HL-60 (cell line): ENCODE data around the gene CEP63.
A peak's percentile ranks its signal among the peaks of the same experiment; 100 is the strongest.

Experiments used
- DNase-seq, 2 experiments: peaks; one replicate each; pipeline ENCODE4 v3.0.0-alpha.2; 2010 to 2020; ENCODE audit warnings: low read depth in 1 of 2, low spot score in 1 of 2
- H3K27ac ChIP-seq: fragments of 250-450 bp; sonication (Bioruptor Pico); replicated peaks from 2 replicates; pipeline ENCODE4 v1.5.1; 2020; ENCODE audit warnings: mild to moderate bottlenecking, moderate library complexity
- H3K27me3 ChIP-seq: fragments of 250-450 bp; sonication (Bioruptor Pico); 2 replicates; pipeline ENCODE4 v1.5.1; 2021; ENCODE audit warnings: mild to moderate bottlenecking, moderate library complexity; ENCODE audit not compliant: insufficient read depth, poor library complexity, severe bottlenecking
- H3K4me3 ChIP-seq: replicated peaks from 2 replicates; pipeline ENCODE4 v1.5.1; 2011; ENCODE audit warnings: mild to moderate bottlenecking, control low read depth, low read length; ENCODE audit not compliant: insufficient read depth
- GABPA ChIP-seq: IDR thresholded peaks from 2 replicates; pipeline ENCODE4 v1.6.1; 2012; ENCODE audit warnings: low read depth
- POLR2AphosphoS5 ChIP-seq: IDR thresholded peaks from 2 replicates; pipeline ENCODE4 v1.6.1; 2012; ENCODE audit warnings: low read depth
- SPI1 ChIP-seq: IDR thresholded peaks from 2 replicates; pipeline ENCODE4 v1.6.1; 2012; ENCODE audit warnings: low read depth, mild to moderate bottlenecking, borderline replicate concordance
- TF ChIP-seq, protein P1 (sequence below): IDR thresholded peaks from one replicate; pipeline ENCODE4 v1.5.1; 2011; ENCODE audit warnings: low read length, control low read depth, inconsistent platforms; ENCODE audit not compliant: insufficient read depth
- TF ChIP-seq, protein P2 (sequence below): IDR thresholded peaks from 2 replicates; pipeline ENCODE4 v1.6.1; 2012; ENCODE audit warnings: low read depth; ENCODE audit not compliant: insufficient replicate concordance

CEP63 gene

DNA sequence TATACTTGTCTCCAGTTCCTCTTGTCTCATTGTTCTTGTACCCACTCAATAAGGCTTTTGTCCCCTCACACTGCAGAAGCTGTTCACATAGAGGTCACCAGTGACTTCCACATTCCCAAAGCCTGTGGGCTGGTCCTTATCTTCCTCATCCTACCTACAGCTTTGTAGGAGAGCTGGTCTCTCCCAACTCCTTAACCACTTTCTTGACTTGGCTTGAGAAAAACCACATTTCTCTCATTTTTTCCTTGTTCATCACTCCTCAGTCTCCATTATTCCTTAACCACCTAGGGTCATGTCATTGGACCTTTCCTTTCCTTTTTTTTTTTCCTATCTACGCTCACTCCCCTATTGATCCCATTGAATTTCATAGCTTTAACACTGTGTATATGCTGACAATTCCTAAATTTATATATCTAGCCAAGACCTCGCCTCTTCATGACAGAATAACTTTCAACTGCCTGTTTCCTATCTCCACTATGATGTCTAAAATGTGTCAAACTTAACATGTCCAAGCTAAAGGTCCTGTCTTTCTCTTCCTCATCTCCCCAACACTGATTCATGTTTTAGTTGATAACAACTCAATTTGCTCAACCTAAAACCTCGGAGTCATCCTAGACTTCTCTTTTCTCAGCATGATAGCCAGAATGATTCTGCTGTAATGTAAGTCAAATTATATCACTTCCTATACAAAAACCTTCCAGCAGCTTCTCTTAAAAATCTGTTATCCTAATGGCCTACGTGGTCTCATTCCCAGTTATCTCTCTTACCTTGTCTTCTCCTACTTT lies 49.5 kb downstream of the CEP63 start:
- Histone ChIP-seq H3K27ac (no peak overlapping the region), H3K4me3 (no peak overlapping the region), H3K27me3 (no peaks in the 10 kb centered on the region)
- TF ChIP-seq GABPA (no peak), POLR2AphosphoS5 (no peak), SPI1 (no peak)
- TF ChIP-seq, protein P1, sequence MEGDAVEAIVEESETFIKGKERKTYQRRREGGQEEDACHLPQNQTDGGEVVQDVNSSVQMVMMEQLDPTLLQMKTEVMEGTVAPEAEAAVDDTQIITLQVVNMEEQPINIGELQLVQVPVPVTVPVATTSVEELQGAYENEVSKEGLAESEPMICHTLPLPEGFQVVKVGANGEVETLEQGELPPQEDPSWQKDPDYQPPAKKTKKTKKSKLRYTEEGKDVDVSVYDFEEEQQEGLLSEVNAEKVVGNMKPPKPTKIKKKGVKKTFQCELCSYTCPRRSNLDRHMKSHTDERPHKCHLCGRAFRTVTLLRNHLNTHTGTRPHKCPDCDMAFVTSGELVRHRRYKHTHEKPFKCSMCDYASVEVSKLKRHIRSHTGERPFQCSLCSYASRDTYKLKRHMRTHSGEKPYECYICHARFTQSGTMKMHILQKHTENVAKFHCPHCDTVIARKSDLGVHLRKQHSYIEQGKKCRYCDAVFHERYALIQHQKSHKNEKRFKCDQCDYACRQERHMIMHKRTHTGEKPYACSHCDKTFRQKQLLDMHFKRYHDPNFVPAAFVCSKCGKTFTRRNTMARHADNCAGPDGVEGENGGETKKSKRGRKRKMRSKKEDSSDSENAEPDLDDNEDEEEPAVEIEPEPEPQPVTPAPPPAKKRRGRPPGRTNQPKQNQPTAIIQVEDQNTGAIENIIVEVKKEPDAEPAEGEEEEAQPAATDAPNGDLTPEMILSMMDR: no peak
- no peak for DNase-seq

DNA sequence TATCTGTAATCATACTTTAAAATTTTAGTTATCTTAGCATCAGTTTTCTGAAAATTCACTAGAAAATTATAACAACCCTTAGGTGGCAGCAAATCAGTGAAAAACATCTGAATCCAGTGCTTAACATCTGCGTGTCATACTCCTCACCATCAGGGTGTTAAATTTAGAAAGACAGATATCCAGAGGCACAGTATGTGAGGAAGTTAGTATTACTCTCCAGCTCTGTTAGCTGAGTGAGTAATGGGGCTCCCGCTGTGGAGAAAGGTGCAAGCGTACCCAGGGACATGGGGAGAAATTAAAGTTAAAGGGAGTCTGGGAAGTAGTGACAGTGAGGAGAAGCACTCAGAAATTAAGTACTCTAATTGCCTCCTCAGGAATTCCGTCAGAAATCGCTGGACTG lies 50.9 kb downstream of the CEP63 start:
- no peak for DNase-seq
- Histone ChIP-seq H3K27ac (no peak overlapping the region), H3K27me3 (no peaks in the 10 kb centered on the region), H3K4me3 (no peak overlapping the region)
- TF ChIP-seq, protein P2, sequence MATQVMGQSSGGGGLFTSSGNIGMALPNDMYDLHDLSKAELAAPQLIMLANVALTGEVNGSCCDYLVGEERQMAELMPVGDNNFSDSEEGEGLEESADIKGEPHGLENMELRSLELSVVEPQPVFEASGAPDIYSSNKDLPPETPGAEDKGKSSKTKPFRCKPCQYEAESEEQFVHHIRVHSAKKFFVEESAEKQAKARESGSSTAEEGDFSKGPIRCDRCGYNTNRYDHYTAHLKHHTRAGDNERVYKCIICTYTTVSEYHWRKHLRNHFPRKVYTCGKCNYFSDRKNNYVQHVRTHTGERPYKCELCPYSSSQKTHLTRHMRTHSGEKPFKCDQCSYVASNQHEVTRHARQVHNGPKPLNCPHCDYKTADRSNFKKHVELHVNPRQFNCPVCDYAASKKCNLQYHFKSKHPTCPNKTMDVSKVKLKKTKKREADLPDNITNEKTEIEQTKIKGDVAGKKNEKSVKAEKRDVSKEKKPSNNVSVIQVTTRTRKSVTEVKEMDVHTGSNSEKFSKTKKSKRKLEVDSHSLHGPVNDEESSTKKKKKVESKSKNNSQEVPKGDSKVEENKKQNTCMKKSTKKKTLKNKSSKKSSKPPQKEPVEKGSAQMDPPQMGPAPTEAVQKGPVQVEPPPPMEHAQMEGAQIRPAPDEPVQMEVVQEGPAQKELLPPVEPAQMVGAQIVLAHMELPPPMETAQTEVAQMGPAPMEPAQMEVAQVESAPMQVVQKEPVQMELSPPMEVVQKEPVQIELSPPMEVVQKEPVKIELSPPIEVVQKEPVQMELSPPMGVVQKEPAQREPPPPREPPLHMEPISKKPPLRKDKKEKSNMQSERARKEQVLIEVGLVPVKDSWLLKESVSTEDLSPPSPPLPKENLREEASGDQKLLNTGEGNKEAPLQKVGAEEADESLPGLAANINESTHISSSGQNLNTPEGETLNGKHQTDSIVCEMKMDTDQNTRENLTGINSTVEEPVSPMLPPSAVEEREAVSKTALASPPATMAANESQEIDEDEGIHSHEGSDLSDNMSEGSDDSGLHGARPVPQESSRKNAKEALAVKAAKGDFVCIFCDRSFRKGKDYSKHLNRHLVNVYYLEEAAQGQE: no peak
- TF ChIP-seq SPI1: no peak
- TF ChIP-seq, protein P1: no peak

DNA sequence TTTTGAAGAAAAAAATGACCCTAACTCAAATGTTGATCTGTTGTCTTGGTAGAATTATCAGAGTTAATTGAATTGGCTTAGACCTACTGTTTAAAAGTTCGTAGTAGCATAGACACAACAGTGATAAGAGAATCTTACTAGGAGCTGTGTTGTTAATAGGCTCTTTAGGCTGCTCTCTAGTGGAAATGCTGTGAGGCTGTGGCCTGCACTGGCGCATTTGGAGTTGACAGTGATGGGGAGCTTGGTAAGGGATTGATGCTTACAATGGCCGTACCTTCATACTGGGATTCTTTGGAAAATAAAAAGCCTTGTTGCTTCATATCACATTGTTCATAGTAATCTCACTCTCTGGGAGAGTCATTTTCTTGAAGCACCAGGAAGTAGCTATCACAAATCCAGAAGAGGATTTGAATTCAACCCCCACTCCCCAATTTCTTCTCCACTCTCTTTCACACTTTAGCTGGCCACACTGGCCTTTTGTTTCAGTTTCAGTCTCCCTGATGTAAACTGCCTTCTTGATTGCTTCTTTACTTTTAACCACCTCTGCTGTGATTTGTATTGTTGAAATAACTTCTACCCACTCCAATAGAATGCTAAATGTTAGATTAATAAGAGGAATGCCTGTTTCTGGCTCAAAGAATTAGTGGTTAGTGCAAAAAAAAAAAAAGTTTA lies 56.6 kb downstream of the CEP63 start:
- peak in 1 of 2 experiments; percentile 23 for DNase-seq
- Histone ChIP-seq H3K27ac (peak overlapping the region; percentile 79), H3K27me3 (no peaks in the 10 kb centered on the region), H3K4me3 (no peak overlapping the region)
- no peak for TF ChIP-seq SPI1
- no peak for TF ChIP-seq GABPA
- no peak for TF ChIP-seq POLR2AphosphoS5
- TF ChIP-seq, protein P1: no peak
- TF ChIP-seq, protein P2: no peak
